Astrocyte of the spinal cord (primary cell): ENCODE data around the gene NEK6.

Experiments
- DNase-seq: peaks from one replicate; pipeline ENCODE4 v3.0.0; 2011; ENCODE audit warnings: low read depth, low spot score
- H3K4me3 ChIP-seq: 2 replicates; pipeline ENCODE4 v1.5.1; 2011; ENCODE audit warnings: low read depth, mild to moderate bottlenecking, low read length, moderate library complexity
- CTCF ChIP-seq: IDR thresholded peaks from 2 replicates; pipeline ENCODE4 v1.5.1; 2012; ENCODE audit warnings: low read depth, mild to moderate bottlenecking, low read length, inconsistent platforms
- in situ Hi-C: cut with HindIII; loops from 2 replicates; pipeline ENCODE4 v1.10.0; 2017; ENCODE audit warnings: low sequenced_read_pairs

Gene NEK6

DNA sequence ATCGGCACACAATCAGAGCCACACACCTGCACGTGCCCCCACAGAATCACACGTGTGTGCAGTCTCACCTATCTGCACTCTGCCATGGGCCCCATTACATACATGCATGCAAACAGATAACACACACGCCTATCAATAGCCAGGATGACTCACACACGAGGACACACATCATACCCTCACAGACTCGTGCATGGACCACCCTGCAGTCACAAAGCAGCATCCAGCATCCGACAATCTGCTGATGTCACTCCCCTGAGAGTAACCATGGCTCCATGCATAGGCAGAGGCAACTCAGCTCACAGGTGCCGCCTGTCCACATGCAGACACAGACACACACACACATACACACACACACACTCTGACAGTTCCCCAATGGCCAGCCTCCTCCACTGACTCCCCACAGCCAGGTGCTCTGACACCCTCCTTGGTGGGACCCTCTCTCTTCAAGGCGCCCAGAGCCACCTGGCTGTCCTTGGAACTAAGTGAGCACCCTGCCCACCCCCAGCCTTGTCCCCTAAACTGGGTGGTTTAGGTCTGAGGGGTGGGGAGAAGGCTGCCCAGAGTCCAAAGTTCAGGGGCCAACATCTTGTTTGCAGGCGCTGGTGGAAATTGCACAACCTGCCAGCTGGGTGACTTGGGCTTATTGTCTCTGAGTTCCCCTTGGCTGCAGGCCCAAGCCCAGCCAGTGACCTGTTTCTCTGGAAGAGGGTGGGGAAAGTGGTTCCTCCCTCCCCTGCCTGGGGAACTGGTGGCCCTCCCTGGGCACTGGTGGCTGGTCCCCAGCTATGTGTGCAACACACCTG lies 34.6 kb upstream of the NEK6 start:
- TF ChIP-seq CTCF: no peak
- no peak for DNase-seq
- in situ Hi-C loops: no loop called here
- no peak overlapping the region for H3K4me3 ChIP-seq

DNA sequence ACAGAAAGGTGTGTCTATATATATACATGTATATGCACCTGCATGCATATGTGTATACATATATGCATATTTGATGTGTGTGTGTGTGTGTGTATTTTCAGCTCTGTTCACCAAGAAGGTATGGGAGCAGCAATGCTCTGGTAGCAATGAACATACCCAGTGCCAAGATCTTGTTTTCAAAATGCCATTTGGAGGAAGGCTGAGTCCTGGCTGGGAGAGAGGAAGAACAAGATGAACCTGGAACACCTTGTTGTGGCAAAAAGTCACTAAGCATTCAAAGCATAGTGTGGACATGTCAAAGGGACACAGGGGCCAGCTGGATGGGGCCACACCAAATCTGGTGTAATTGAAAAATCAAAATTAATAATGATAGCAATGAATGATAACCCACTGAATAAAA lies 31.8 kb upstream of the NEK6 start:
- no peak for DNase-seq
- no peak for TF ChIP-seq CTCF
- no peak overlapping the region for H3K4me3 ChIP-seq
- in situ Hi-C loops: no loop called here

DNA sequence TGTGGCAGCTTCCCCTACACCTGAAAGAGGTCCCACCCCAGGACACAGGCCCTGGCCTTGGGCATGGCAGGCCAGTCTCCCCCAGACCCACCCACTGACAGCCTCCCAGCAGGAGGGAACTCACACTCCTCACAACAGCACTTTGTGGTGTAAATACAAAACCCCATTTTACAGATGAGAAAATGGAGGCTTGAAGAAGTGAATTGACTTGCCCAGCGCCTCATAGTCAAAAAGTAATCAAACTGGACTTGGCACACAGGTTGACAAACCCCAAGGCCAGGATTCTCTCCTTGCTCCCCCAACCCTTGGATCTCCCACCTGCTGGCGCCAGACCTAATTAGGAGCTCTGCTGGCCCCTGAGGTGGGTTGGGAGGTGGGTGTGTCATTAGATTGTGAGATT lies 29.2 kb upstream of the NEK6 start:
- H3K4me3 ChIP-seq: no peak overlapping the region
- no peak for TF ChIP-seq CTCF
- in situ Hi-C loops: no loop called here
- no peak for DNase-seq

DNA sequence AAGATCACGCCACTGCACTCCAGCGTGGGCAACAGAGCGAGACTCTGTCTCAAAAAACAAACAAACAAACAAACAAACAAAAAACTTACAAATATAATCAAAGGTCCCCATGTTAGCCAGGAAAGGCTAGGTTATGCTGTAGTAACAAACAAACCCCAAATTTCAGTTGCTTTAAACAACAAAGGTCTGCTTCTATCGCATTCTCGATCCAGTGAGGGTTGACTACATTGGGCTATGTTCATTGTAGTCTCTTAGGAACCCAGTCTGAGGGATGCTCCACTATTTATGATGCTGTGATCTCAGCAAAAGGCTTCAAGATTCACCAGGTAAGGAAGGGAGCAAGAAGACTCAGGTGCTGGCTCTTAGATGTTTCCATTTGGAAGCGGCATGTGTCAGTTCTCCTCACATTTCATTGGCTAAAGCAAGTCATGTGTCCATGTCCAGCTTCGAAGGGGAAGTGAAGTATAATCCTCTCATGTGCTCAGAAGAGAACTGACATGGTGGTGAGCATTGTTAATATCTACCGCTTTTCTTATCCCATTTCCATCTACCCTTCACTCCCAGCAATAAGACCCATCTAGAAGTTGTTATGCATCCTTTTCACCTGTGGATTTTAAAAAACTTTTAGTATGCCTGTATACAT lies 26.5 kb upstream of the NEK6 start:
- TF ChIP-seq CTCF: no peak
- H3K4me3 ChIP-seq: no peak overlapping the region
- no peak for DNase-seq
- in situ Hi-C loops: no loop called here

- in situ Hi-C loops: no loop called here
- no peak for TF ChIP-seq CTCF
- no peak overlapping the region for H3K4me3 ChIP-seq
- no peak for DNase-seq
Measured at GRCh38 chr9:124238546-124239140, 19.1 kb upstream of the NEK6 start.

GRCh38 chr9:124239249-124240073 lies 18.3 kb upstream of the NEK6 start:
- no peak for TF ChIP-seq CTCF
- in situ Hi-C loops: no loop called here
- H3K4me3 ChIP-seq: no peak overlapping the region
- DNase-seq: no peak
